Gastrocnemius medialis (tissue), 4 donors: Measurements from ENCODE around the gene APOBEC3H. TPM values are rescaled to one million over a fixed set of nuclear protein-coding genes. Genes with fewer than 3 reads are reported as not detected.

Experiments used
- ATAC-seq, 2 donors: fragments of 150-250 bp; one replicate each; pipeline ENCODE4 v1.9.1; 2016
- DNase-seq, 2 donors: peaks; one replicate each; pipeline ENCODE4 v3.0.0-alpha.2; 2019
- H3K27ac ChIP-seq, 4 donors: fragments of 200-600 bp; sonication (generic); 1 replicate in 1 of 4; 2 replicates in 3 of 4; pipeline ENCODE4 v1.5.1; 2016 to 2018; ENCODE audit warnings: mild to moderate bottlenecking in 2 of 4, moderate library complexity in 1 of 4
- H3K27me3 ChIP-seq, 3 donors: fragments of 200-600 bp; sonication (generic) in 2 of 3; 1 replicate in 1 of 3; 2 replicates in 2 of 3; pipeline versions ENCODE4 v1.5.1 to v1.6.0; 2016 to 2019; ENCODE audit warnings: mild to moderate bottlenecking in 1 of 3, moderate library complexity in 1 of 3
- H3K36me3 ChIP-seq, 2 donors: fragments of 200-600 bp; sonication (generic) in 1 of 2; one replicate each; pipeline ENCODE4 v1.5.1; 2017 to 2018
- H3K4me1 ChIP-seq, 2 donors: fragments of 200-600 bp; sonication (generic) in 1 of 2; one replicate each; pipeline ENCODE4 v1.5.1; 2016 to 2017; ENCODE audit warnings: mild to moderate bottlenecking in 2 of 2
- H3K4me3 ChIP-seq, 4 donors: fragments of 200-600 bp; sonication (generic) in 3 of 4; 1 replicate in 1 of 4; 2 replicates in 3 of 4; pipeline ENCODE4 v1.5.1; 2016 to 2019; ENCODE audit warnings: mild to moderate bottlenecking in 2 of 4
- H3K9me3 ChIP-seq, 3 donors: fragments of 200-600 bp; sonication (generic) in 2 of 3; 1 replicate in 1 of 3; 2 replicates in 2 of 3; pipeline ENCODE4 v1.5.1; 2016 to 2019
- CTCF ChIP-seq, 5 experiments: fragments of 450-650 bp in 3 of 5; fragments of 200-600 bp in 2 of 5; sonication (generic) in 2 of 5; IDR thresholded peaks in 4 of 5; conservative IDR thresholded peaks in 1 of 5; 1 replicate in 4 of 5; 2 replicates in 1 of 5; pipeline ENCODE4 v1.5.1; 2016 to 2019; ENCODE audit warnings: antibody characterized with exemption in 5 of 5, mild to moderate bottlenecking in 3 of 5, moderate library complexity in 3 of 5
- POLR2A ChIP-seq, 2 donors: fragments of 450-650 bp; IDR thresholded peaks; one replicate each; pipeline ENCODE4 v1.6.1; 2017; ENCODE audit warnings: antibody characterized with exemption in 2 of 2, mild to moderate bottlenecking in 2 of 2, moderate library complexity in 2 of 2
- in situ Hi-C, 4 donors: fragments of 200-750 bp; cut with MboI; loops; one replicate each; pipeline versions ENCODE4 v1.15.0 to v1.8.0; 2017; ENCODE audit warnings: low sequenced_read_pairs in 4 of 4
- intact Hi-C: fragments of 100-400 bp; cut with DNase I; formaldehyde crosslinking; loops from one replicate; pipeline ENCODE4 v1.15.1; 2023; ENCODE audit warnings: low total_unique reads
- total RNA-seq, 4 donors: library from RNA; depleted of rRNA; stranded (reverse); fragments of >200 nt; gene quantifications; one replicate each; pipeline versions ENCODE4 v1.1.0 to v1.2.3, GENCODE V29; 2016

Gene APOBEC3H
- total RNA-seq, 4 donors from 2014 or later = not detected

GRCh38 chr22:39089928-39090327, 7.1 kb upstream of the APOBEC3H start:
- Histone ChIP-seq H3K27ac (no peak overlapping the region), H3K27me3 (no peaks in the 10 kb centered on the region), H3K36me3 (no peaks in the 10 kb centered on the region), H3K4me3 (no peak overlapping the region), H3K9me3 (no peaks in the 10 kb centered on the region), H3K4me1 (no peaks in the 10 kb centered on the region)
- no peak for DNase-seq
- in situ Hi-C loops (no loop called here), intact Hi-C loops (no loop called here)
- ATAC-seq = no peak
- TF ChIP-seq CTCF (IDR thresholded peaks at IDR 0.05 in 4 of 5, conservative IDR thresholded peaks at IDR 0.05 in 1 of 5) = no peak
- TF ChIP-seq POLR2A (IDR thresholded peaks at IDR 0.05) = no peak

GRCh38 chr22:39090426-39091064, 6.5 kb upstream of the APOBEC3H start:
- in situ Hi-C loops (no loop called here), intact Hi-C loops (no loop called here)
- no peak for ATAC-seq
- no peak overlapping the region for H3K4me3 ChIP-seq
- H3K27me3 ChIP-seq = no peaks in the 10 kb centered on the region
- H3K27ac ChIP-seq = no peak overlapping the region
- TF ChIP-seq POLR2A (IDR thresholded peaks at IDR 0.05) (no peak), CTCF (IDR thresholded peaks at IDR 0.05 in 4 of 5, conservative IDR thresholded peaks at IDR 0.05 in 1 of 5) (no peak)
- H3K4me1 ChIP-seq = no peaks in the 10 kb centered on the region
- DNase-seq = peak in 1 of 2 donors; percentile 25
- H3K9me3 ChIP-seq = no peaks in the 10 kb centered on the region
- no peaks in the 10 kb centered on the region for H3K36me3 ChIP-seq

- in situ Hi-C loops = no loop called here
- ATAC-seq = no peak
- Histone ChIP-seq H3K9me3 (no peaks in the 10 kb centered on the region), H3K4me1 (no peaks in the 10 kb centered on the region), H3K4me3 (no peak overlapping the region), H3K36me3 (no peaks in the 10 kb centered on the region), H3K27ac (no peak overlapping the region), H3K27me3 (no peaks in the 10 kb centered on the region)
- DNase-seq = no peak
- intact Hi-C loops = no loop called here
- TF ChIP-seq CTCF (IDR thresholded peaks at IDR 0.05 in 4 of 5, conservative IDR thresholded peaks at IDR 0.05 in 1 of 5) (no peak), POLR2A (IDR thresholded peaks at IDR 0.05) (no peak)
Measured at GRCh38 chr22:39091126-39092081, 5.6 kb upstream of the APOBEC3H start.

- Histone ChIP-seq H3K4me1 (no peaks in the 10 kb centered on the region), H3K27ac (no peak overlapping the region), H3K27me3 (no peaks in the 10 kb centered on the region), H3K36me3 (no peaks in the 10 kb centered on the region), H3K4me3 (no peak overlapping the region), H3K9me3 (no peaks in the 10 kb centered on the region)
- in situ Hi-C loops (no loop called here), intact Hi-C loops (no loop called here)
- no peak for DNase-seq
- no peak for ATAC-seq
- TF ChIP-seq CTCF (IDR thresholded peaks at IDR 0.05 in 4 of 5, conservative IDR thresholded peaks at IDR 0.05 in 1 of 5) = no peak
- no peak for TF ChIP-seq POLR2A (IDR thresholded peaks at IDR 0.05)
Measured at GRCh38 chr22:39092111-39092862, 4.8 kb upstream of the APOBEC3H start.
